BJ (cell line): Measurements from ENCODE around the gene GSTM2. TPM values are rescaled to one million over a fixed set of nuclear protein-coding genes. Genes with fewer than 3 reads are reported as not detected.
A peak's percentile ranks its signal among the peaks of the same experiment; 100 is the strongest.

Experiments used
- CTCF ChIA-PET: fragments of 350-600 bp; formaldehyde crosslinking; extraction: SDS; loops from one replicate; lab custom pipeline; 2021; ENCODE audit warnings: antibody characterized with exemption, inconsistent platforms; lab: Yijun Ruan, JAX
- POLR2A ChIA-PET: fragments of 300-600 bp; sonication (Branson Sonifier 250); formaldehyde crosslinking; extraction: SDS; loops from one replicate; lab custom pipeline; 2021; ENCODE audit warnings: antibody characterized with exemption; lab: Charles Lee
- DNase-seq: peaks from one replicate; pipeline ENCODE4 v3.0.0-alpha.2; 2011; ENCODE audit warnings: low read depth
- H3K27me3 ChIP-seq: 2 replicates; pipeline ENCODE4 v1.6.0; 2011; ENCODE audit warnings: low read length; ENCODE audit not compliant: control insufficient read depth, insufficient read depth
- H3K36me3 ChIP-seq: 2 replicates; pipeline ENCODE4 v1.5.1; 2011; ENCODE audit warnings: low read length; ENCODE audit not compliant: control insufficient read depth, insufficient read depth
- H3K4me3 ChIP-seq: 2 replicates; pipeline ENCODE4 v1.5.1; 2011; ENCODE audit warnings: low read depth, mild to moderate bottlenecking, control low read depth, low read length
- polyA minus RNA-seq: library from RNA; depleted of rRNA, polyadenylated mRNA; stranded (reverse); fragments of >200 nt; gene quantifications from 2 replicates; pipeline ENCODE4 v1.2.3, GENCODE V29; 2011; rRNA and poly(A)+ RNA removed
- polyA plus RNA-seq: library from polyadenylated mRNA; depleted of rRNA; stranded (reverse); fragments of >200 nt; gene quantifications from 2 replicates; pipeline ENCODE4 v1.2.3, GENCODE V29; 2011; rRNA removed
- TF ChIP-seq, protein P1 (sequence below): IDR thresholded peaks from 2 replicates; pipeline ENCODE4 v1.5.1; 2011; ENCODE audit warnings: low read depth, mild to moderate bottlenecking, control low read depth, inconsistent platforms, low read length, moderate library complexity; ENCODE audit not compliant: insufficient read depth

The GSTM2 gene
- polyA plus RNA-seq = 49.0 and 62.3 TPM in 2 replicates
- 16.3 and 26.2 TPM in 2 replicates for polyA minus RNA-seq

DNA sequence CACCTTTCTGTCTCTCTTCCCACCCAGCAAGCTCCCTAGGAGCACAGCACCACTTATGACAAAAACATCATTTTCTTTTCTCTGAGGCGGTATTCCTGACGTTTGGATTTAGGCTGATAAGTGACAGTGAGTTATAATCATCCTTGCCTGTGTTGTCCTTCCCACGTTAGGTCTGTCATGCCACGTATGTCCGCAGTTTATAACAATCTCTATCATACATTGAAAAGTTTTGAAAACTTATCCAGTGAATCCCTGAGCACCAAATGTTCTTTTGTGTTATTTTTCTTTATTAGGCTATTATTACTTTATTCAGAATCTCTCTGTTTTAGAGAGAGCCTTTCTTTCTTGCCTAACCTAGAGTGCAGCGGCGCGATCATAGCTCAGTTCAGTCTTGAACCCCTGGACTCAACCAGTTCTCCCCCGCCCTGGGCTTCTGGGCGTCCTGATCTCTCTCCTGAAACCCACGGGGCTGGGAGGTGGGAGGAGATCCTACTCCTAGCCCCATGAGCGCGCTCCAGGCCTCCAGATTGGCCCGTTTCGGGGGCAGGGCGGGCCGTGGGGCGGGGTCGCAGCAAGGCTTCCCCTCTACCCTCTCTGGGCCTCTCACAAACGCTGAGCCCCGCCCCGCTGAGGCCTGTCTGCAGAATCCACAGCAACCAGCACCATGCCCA is at the start of gene GSTM2:
GSTM2 (plus strand) TSS at position 606 of the 671 bp plus-strand sequence; CDS start at position 665, 59 bp downstream.
- Histone ChIP-seq H3K4me3 (peak within 1 kb of the TSS; percentile 65), H3K36me3 (0 out of 2 replicates have a peak, but pooled peaks cover 3% of the 10 kb centered on the region), H3K27me3 (no peaks in the 10 kb centered on the region)
- TF ChIP-seq, protein P1, sequence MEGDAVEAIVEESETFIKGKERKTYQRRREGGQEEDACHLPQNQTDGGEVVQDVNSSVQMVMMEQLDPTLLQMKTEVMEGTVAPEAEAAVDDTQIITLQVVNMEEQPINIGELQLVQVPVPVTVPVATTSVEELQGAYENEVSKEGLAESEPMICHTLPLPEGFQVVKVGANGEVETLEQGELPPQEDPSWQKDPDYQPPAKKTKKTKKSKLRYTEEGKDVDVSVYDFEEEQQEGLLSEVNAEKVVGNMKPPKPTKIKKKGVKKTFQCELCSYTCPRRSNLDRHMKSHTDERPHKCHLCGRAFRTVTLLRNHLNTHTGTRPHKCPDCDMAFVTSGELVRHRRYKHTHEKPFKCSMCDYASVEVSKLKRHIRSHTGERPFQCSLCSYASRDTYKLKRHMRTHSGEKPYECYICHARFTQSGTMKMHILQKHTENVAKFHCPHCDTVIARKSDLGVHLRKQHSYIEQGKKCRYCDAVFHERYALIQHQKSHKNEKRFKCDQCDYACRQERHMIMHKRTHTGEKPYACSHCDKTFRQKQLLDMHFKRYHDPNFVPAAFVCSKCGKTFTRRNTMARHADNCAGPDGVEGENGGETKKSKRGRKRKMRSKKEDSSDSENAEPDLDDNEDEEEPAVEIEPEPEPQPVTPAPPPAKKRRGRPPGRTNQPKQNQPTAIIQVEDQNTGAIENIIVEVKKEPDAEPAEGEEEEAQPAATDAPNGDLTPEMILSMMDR = no peak
- ChIA-PET POLR2A (no interaction called here), CTCF (interaction anchor here (0.6 to 1.5 kb wide), 4 partner anchors 16 to 115 kb away, joined by 3 to 7 read pairs (median 4); no protein-coding TSS in a partner anchor)
- DNase-seq = peak; percentile 42

DNA sequence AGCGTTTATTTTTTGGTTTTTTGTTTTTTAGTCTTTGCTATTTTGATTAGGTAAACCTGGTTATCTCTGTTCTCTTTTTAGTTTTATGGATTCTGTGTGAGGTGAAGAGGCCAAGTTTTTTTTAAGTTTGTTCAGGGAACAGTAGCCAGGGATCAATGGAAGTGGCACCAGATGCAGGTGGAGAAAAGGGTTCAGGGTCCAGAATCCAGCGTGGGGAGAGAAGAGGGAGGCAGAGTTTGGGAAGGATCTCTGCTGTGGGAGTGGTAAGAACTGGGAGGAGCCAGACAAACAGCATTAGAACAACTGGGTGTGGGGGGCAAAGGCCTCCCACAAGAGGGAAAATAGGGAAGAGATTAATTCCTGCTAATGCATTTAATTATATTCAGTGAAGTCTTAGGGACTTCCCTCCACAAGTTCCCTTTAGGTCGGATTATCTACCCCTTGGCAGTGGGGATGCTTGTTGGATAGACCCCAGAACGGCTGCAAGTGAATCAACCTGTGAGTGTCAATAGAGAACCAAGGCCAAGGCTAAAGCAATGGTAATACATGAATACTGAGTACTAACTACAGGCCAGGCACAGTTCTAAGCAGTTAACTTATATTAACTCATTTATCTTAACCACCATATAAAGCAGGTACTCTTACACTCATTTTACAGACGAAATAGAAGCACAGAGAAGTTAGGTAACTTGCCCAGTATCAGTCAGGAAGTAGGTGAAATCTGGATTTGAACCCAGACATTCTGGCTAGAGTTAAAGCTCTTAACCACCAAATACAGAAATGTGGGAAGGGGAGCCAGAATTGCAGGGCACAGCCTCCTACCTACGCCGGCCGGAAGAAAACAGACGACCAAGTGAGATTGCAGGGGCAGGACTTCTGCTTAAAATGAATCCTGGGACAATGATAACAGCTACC is 48.9 kb upstream of the GSTM2 start:
- ChIA-PET POLR2A (no interaction called here), CTCF (interaction anchor here (1.0 to 13.3 kb wide), 2 partner anchors 19 to 127 kb away, joined by 3 to 153 read pairs; no protein-coding TSS in a partner anchor)
- peak overlapping the region; percentile 83 for H3K4me3 ChIP-seq
- no peaks in the 10 kb centered on the region for H3K27me3 ChIP-seq
- TF ChIP-seq, protein P1 = no peak
- DNase-seq = no peak
- peaks cover 1% of the 10 kb centered on the region; the same call in 1 of the 2 replicates for H3K36me3 ChIP-seq

DNA sequence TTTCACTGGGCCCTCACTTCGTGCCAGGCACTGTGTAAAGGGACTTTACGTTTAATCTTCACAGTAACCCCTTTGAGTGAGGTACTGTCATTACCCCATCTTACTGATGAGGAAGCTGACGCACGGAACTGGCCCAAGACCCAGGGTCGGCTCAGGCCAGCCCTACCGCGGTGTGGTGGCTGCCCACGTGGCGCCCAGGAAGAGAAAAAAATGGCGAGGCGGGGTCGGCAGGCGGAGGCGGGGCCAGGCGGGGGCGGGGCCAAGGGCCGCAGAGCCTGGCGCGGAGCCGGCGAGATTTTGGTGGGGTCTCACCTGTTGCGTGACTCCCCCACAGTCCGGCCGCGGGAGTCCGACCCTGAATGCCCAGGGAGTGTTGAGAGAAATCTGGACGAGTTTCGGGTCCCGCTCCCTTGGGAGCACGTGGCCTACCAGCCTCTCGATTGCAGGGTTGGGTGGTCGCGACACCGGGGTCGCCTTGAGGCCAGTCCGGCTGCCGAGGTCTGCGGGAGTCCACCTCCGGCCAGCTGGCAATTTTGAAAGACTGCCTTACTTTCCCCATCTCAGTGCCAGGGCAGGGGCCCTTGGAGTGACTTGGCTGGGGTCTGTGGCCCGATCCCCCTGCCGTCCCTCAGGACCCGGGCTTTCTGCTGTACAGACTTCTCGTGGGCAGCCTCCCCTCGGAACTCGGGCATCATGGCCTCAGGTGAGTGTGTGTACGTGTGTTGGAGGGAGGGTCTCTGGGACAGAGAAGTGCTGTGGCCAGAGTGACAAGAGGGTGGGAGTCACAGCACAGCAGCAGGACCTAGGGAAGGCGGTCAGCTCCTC is 48.1 kb upstream of the GSTM2 start, which contains the start of the genes AMPD2 and GNAT2:
AMPD2 (plus strand) TSS at position 262 of the 825 bp plus-strand sequence. CDS start 1,339 bp downstream, outside the sequence.
GNAT2 (minus strand) TSS at position 41 of the 825 bp plus-strand sequence. CDS start 6,746 bp downstream, outside the sequence.
- Histone ChIP-seq H3K36me3 (peaks cover 1% of the 10 kb centered on the region; the same call in 1 of the 2 replicates), H3K4me3 (peak within 1 kb of the TSS; percentile 83), H3K27me3 (no peaks in the 10 kb centered on the region)
- ChIA-PET CTCF (interaction anchor here (0.5 to 13.3 kb wide), 7 partner anchors 19 to 154 kb away, joined by 3 to 153 read pairs (median 4); partner anchors contain the start of gene GNAI3), POLR2A (interaction anchor here (0.8 kb wide), 1 partner anchor 71 kb away, joined by 6 read pairs; the partner anchor contains the start of gene GNAI3)
- TF ChIP-seq, protein P1 = no peak
- no peak for DNase-seq

DNA sequence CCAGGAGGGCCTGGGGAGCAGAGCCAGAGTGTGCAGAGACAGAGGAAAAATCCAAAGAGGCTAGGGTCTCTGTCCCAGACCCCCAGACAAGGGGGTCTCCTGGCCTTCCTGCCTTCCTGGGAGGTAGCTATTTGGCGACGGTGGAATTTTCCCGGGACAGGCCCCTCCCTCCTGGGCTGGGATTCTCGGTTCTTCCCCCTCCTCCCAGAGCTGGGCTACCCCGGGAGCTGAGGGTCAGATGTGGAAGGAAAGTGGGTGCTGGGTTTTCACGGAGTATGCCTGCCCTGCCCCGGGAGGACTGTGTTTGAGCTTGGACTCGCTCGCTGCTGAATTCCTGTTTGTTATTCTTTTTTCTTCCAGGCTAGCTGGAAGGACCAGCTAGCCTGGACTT is 47.5 kb upstream of the GSTM2 start:
- Histone ChIP-seq H3K27me3 (no peaks in the 10 kb centered on the region), H3K4me3 (peak overlapping the region; percentile 83), H3K36me3 (peaks cover 1% of the 10 kb centered on the region; the same call in 1 of the 2 replicates)
- DNase-seq = no peak
- TF ChIP-seq, protein P1 = no peak
- ChIA-PET POLR2A (interaction anchor here (0.8 kb wide), 1 partner anchor 72 kb away, joined by 6 read pairs; the partner anchor contains the start of gene GNAI3), CTCF (interaction anchor here (0.9 to 13.3 kb wide), 7 partner anchors 18 to 153 kb away, joined by 3 to 153 read pairs (median 4); partner anchors contain the start of gene GNAI3)
